GM21423 (cell line): Measurements from ENCODE around the gene FLG.
"Not testable (repeated sequence)": the region's sequence is repeated elsewhere in the genome, so short reads cannot be mapped to it uniquely, and the experiment has no call there.

ENCODE experiments used
- ATAC-seq: cut with Tn5 transposase; IDR thresholded peaks from one replicate; pipeline ENCODE4 v1.9.1; 2021; ENCODE audit warnings: mild to moderate bottlenecking, moderate library complexity; ENCODE audit not compliant: unreplicated experiment

FLG gene

DNA sequence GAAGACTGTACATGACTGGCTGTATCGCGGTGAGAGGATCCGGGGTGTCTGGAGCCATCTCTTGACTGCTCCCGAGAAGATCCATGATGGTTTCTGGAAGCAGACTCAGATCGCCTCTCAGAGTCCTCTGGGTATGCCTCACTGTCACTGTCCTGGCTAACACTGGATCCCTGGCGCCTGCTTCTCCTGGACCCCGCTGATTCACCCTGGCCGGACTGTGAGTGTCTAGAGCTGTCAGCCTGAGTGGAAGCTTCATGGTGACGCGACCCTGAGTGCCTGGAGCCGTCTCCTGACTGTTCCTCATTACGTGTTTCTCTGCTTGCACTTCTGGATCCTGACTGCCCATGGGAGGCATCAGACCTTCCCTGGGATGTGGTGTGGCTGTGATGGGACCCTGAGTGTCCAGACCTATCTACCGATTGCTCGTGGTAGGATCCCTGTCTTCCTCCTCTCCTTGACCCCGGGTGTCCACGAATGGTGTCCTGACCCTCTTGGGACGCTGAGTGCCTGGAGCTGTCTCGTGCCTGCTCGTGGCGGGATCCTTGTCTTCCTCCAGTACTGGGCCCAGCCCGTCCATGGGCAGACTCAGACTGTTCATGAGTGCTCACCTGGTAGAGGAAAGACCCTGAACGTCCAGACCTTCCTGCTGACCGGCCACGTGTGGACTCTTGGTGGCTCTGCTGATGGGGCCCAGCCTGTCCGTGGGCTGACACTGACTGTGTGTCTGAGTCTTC lies 21.7 kb downstream of the FLG start:
- ATAC-seq, result not testable (repeated sequence)

DNA sequence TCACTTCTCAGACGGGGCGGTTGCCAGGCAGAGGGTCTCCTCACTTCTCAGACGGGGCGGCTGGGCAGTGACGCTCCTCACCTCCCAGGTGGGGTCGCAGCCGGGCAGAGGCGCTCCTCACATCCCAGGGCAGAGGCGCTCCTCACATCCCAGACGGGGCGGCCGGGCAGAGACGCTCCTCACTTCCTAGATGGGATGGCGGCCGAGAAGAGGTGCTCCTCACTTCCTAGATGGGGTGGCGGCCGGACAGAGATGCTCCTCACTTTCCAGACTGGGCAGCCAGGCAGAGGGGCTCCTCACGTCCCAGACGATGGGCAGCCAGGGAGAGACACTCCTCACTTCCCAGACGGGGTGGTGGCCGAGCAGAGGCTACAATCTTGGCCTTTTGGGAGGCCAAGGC lies 68.6 kb downstream of the FLG start:
- not testable (repeated sequence) for ATAC-seq
